ENCODE results near the gene SPAG17.

SPAG17 gene

GRCh38 chr1:118013336-118013735 lies 171.7 kb downstream of the SPAG17 start:
- no peak for TF ChIP-seq EGR1 (IDR thresholded peaks at IDR 0.05)
- TF ChIP-seq ZBTB7A (IDR thresholded peaks at IDR 0.05; ENCODE audit: low read depth), result no peak
- no peak for TF ChIP-seq RAD21 (IDR thresholded peaks at IDR 0.05; ENCODE audit: low read depth)
- TF ChIP-seq TEAD4 (IDR thresholded peaks at IDR 0.05), result no peak
- no peak for TF ChIP-seq CEBPB (IDR thresholded peaks at IDR 0.05)
- TF ChIP-seq FOXM1 (IDR thresholded peaks at IDR 0.05; ENCODE audit: borderline replicate concordance, low read depth), result no peak
- no peak for TF ChIP-seq TAF1 (IDR thresholded peaks at IDR 0.05; ENCODE audit: low read depth)
- TF ChIP-seq CREB1 (IDR thresholded peaks at IDR 0.05; ENCODE audit: low read depth), result no peak
- no peak for TF ChIP-seq MAX (IDR thresholded peaks at IDR 0.05)
- no peak for TF ChIP-seq TCF12 (IDR thresholded peaks at IDR 0.05; ENCODE audit: low read depth)
- TF ChIP-seq REST (IDR thresholded peaks at IDR 0.05; ENCODE audit: low read depth), result no peak
- no peak for TF ChIP-seq NFIC (IDR thresholded peaks at IDR 0.05)
- no peak for TF ChIP-seq YY1 (IDR thresholded peaks at IDR 0.05; ENCODE audit: low read depth)
- no peak for TF ChIP-seq EP300 (IDR thresholded peaks at IDR 0.05; ENCODE audit: borderline replicate concordance)
- no peak for TF ChIP-seq USF1 (IDR thresholded peaks at IDR 0.05)

GRCh38 chr1:118012515-118013124 lies 172.4 kb downstream of the SPAG17 start:
- no peak for TF ChIP-seq EP300 (IDR thresholded peaks at IDR 0.05; ENCODE audit: borderline replicate concordance)
- no peak for TF ChIP-seq CEBPB (IDR thresholded peaks at IDR 0.05)
- TF ChIP-seq ZBTB7A (IDR thresholded peaks at IDR 0.05; ENCODE audit: low read depth), result no peak
- no peak for TF ChIP-seq NFIC (IDR thresholded peaks at IDR 0.05)
- no peak for TF ChIP-seq YY1 (IDR thresholded peaks at IDR 0.05; ENCODE audit: low read depth)

GRCh38 chr1:118008011-118008410 lies 177.0 kb downstream of the SPAG17 start:
- TF ChIP-seq NFIC (IDR thresholded peaks at IDR 0.05) (no peak), FOXM1 (IDR thresholded peaks at IDR 0.05; ENCODE audit: borderline replicate concordance, low read depth) (no peak), MAX (IDR thresholded peaks at IDR 0.05) (no peak), YY1 (IDR thresholded peaks at IDR 0.05; ENCODE audit: low read depth) (no peak), USF1 (IDR thresholded peaks at IDR 0.05) (no peak), TAF1 (IDR thresholded peaks at IDR 0.05; ENCODE audit: low read depth) (no peak), CEBPB (IDR thresholded peaks at IDR 0.05) (no peak), TCF12 (IDR thresholded peaks at IDR 0.05; ENCODE audit: low read depth) (no peak)

GRCh38 chr1:118007391-118007790 lies 177.6 kb downstream of the SPAG17 start:
- TF ChIP-seq TAF1 (IDR thresholded peaks at IDR 0.05; ENCODE audit: low read depth) (no peak), CEBPB (IDR thresholded peaks at IDR 0.05) (no peak), REST (IDR thresholded peaks at IDR 0.05; ENCODE audit: low read depth) (no peak), NFIC (IDR thresholded peaks at IDR 0.05) (no peak), ZBTB7A (IDR thresholded peaks at IDR 0.05; ENCODE audit: low read depth) (no peak), EGR1 (IDR thresholded peaks at IDR 0.05) (no peak), MAX (IDR thresholded peaks at IDR 0.05) (no peak), USF1 (IDR thresholded peaks at IDR 0.05) (no peak), TCF12 (IDR thresholded peaks at IDR 0.05; ENCODE audit: low read depth) (no peak), TEAD4 (IDR thresholded peaks at IDR 0.05) (no peak), RAD21 (IDR thresholded peaks at IDR 0.05; ENCODE audit: low read depth) (no peak), CREB1 (IDR thresholded peaks at IDR 0.05; ENCODE audit: low read depth) (no peak), FOXM1 (IDR thresholded peaks at IDR 0.05; ENCODE audit: borderline replicate concordance, low read depth) (no peak)

- no peak for TF ChIP-seq MAX (IDR thresholded peaks at IDR 0.05)
- TF ChIP-seq RAD21 (IDR thresholded peaks at IDR 0.05; ENCODE audit: low read depth), result no peak
- TF ChIP-seq YY1 (IDR thresholded peaks at IDR 0.05; ENCODE audit: low read depth), result no peak
- TF ChIP-seq EP300 (IDR thresholded peaks at IDR 0.05; ENCODE audit: borderline replicate concordance), result no peak
- no peak for TF ChIP-seq CREB1 (IDR thresholded peaks at IDR 0.05; ENCODE audit: low read depth)
- no peak for TF ChIP-seq TAF1 (IDR thresholded peaks at IDR 0.05; ENCODE audit: low read depth)
- TF ChIP-seq REST (IDR thresholded peaks at IDR 0.05; ENCODE audit: low read depth), result no peak
- TF ChIP-seq EGR1 (IDR thresholded peaks at IDR 0.05), result no peak
- TF ChIP-seq TEAD4 (IDR thresholded peaks at IDR 0.05), result no peak
- no peak for TF ChIP-seq CEBPB (IDR thresholded peaks at IDR 0.05)
- no peak for TF ChIP-seq FOXM1 (IDR thresholded peaks at IDR 0.05; ENCODE audit: borderline replicate concordance, low read depth)
- TF ChIP-seq USF1 (IDR thresholded peaks at IDR 0.05), result no peak
Observed at GRCh38 chr1:118004312-118004711, 180.7 kb downstream of the SPAG17 start.

All from Ishikawa (cell line).